ENCODE results near the gene TEX13A.
"Not testable (repeated sequence)": the region's sequence is repeated elsewhere in the genome, so short reads cannot be mapped to it uniquely, and the experiment has no call there.

TEX13A gene

GRCh38 chrX:105220636-105221035 lies at the start of gene TEX13A:
Gene TEX13A (minus strand): TSS chrX:105220694. CDS start chrX:105220397, 297 bp downstream.
- DNase-seq (ENCODE audit: low read depth) = no peak

- DNase-seq (ENCODE audit: low read depth) = no peak
These were observed 48.9 kb upstream of the TEX13A start for GRCh38 chrX:105269386-105269785.

- DNase-seq (ENCODE audit: low read depth) = no peak
These were observed 46.7 kb upstream of the TEX13A start for GRCh38 chrX:105267167-105267566.

GRCh38 chrX:105266456-105266855 lies 46.0 kb upstream of the TEX13A start:
- no peak for DNase-seq (ENCODE audit: low read depth)

- DNase-seq (ENCODE audit: low read depth) = no peak
These were observed 44.6 kb upstream of the TEX13A start for GRCh38 chrX:105265093-105265492.

GRCh38 chrX:105263801-105264200 lies 43.3 kb upstream of the TEX13A start:
- DNase-seq (ENCODE audit: low read depth) = no peak

GRCh38 chrX:105263171-105263570 lies 42.7 kb upstream of the TEX13A start:
- DNase-seq (ENCODE audit: low read depth) = no peak

- DNase-seq (ENCODE audit: low read depth) = no peak
These were observed 40.0 kb upstream of the TEX13A start for GRCh38 chrX:105260291-105261043.

- no peak for DNase-seq (ENCODE audit: low read depth)
These were observed 20.6 kb upstream of the TEX13A start for GRCh38 chrX:105241056-105241455.

- DNase-seq (ENCODE audit: low read depth) = not testable (repeated sequence)
These were observed 16.9 kb upstream of the TEX13A start for GRCh38 chrX:105237407-105237806.

GRCh38 chrX:105229146-105229545 lies 8.7 kb upstream of the TEX13A start:
- DNase-seq (ENCODE audit: low read depth) = no peak

GRCh38 chrX:105228602-105229001 lies 8.1 kb upstream of the TEX13A start:
- DNase-seq (ENCODE audit: low read depth) = no peak

GRCh38 chrX:105226499-105226898 lies 6.0 kb upstream of the TEX13A start:
- DNase-seq (ENCODE audit: low read depth) = no peak

GRCh38 chrX:105221374-105221773 lies 880 bp upstream of the TEX13A start:
- DNase-seq (ENCODE audit: low read depth) = no peak

- no peak for DNase-seq (ENCODE audit: low read depth)
These were observed 766 bp downstream of the TEX13A start for GRCh38 chrX:105219454-105220401.

- no peak for DNase-seq (ENCODE audit: low read depth)
These were observed 9.4 kb downstream of the TEX13A start for GRCh38 chrX:105211066-105211575.

GRCh38 chrX:105210258-105210657 lies 10.2 kb downstream of the TEX13A start:
- DNase-seq (ENCODE audit: low read depth) = no peak

GRCh38 chrX:105209406-105209805 lies 11.1 kb downstream of the TEX13A start:
- no peak for DNase-seq (ENCODE audit: low read depth)

- no peak for DNase-seq (ENCODE audit: low read depth)
These were observed 28.6 kb downstream of the TEX13A start for GRCh38 chrX:105191878-105192277.

- no peak for DNase-seq (ENCODE audit: low read depth)
These were observed 30.1 kb downstream of the TEX13A start for GRCh38 chrX:105190252-105190853.

- DNase-seq (ENCODE audit: low read depth) = no peak
These were observed 31.4 kb downstream of the TEX13A start for GRCh38 chrX:105189093-105189492.

GRCh38 chrX:105179644-105180043 lies 40.9 kb downstream of the TEX13A start:
- DNase-seq (ENCODE audit: low read depth) = no peak

Measured in stromal cell of bone marrow (primary cell).